Endodermal cell (in vitro differentiated cells): ENCODE data around the gene MRPL20. TPM values are rescaled to one million over a fixed set of nuclear protein-coding genes. Genes with fewer than 3 reads are reported as not detected.

Source experiments
- DNase-seq: peaks from one replicate; pipeline ENCODE4 v3.0.0-alpha.2; 2017
- H3K27ac ChIP-seq: 2 replicates; pipeline ENCODE4 v1.5.1; 2013; ENCODE audit warnings: mild to moderate bottlenecking, low read depth, low read length, moderate library complexity
- H3K27me3 ChIP-seq: 2 replicates; pipeline ENCODE4 v1.6.1; 2013; ENCODE audit warnings: mild to moderate bottlenecking, low read length, moderate library complexity; ENCODE audit not compliant: insufficient read depth, control insufficient read depth, poor library complexity, severe bottlenecking
- H3K36me3 ChIP-seq: 2 replicates; pipeline ENCODE4 v1.7.0; 2013; ENCODE audit warnings: mild to moderate bottlenecking, low read length, moderate library complexity; ENCODE audit not compliant: control insufficient read depth, insufficient read depth
- H3K4me1 ChIP-seq: one replicate; pipeline ENCODE4 v1.7.0; 2013; ENCODE audit warnings: low read length; ENCODE audit not compliant: control insufficient read depth, insufficient read depth
- H3K4me3 ChIP-seq: 2 replicates; pipeline ENCODE4 v1.5.1; 2013; ENCODE audit warnings: mild to moderate bottlenecking, low read length, moderate library complexity
- H3K9ac ChIP-seq: 2 replicates; pipeline ENCODE4 v1.6.1; 2013; ENCODE audit warnings: mild to moderate bottlenecking, low read length, moderate library complexity; ENCODE audit not compliant: poor library complexity, severe bottlenecking; ENCODE audit errors: extremely low read depth
- H3K9me3 ChIP-seq: 2 replicates; pipeline ENCODE4 v1.6.1; 2013; ENCODE audit warnings: mild to moderate bottlenecking, low read length, moderate library complexity; ENCODE audit not compliant: control insufficient read depth
- H3K27ac Mint-ChIP-seq: 2 replicates; pipeline ENCODE4 v1.8.0; 2020; ENCODE audit warnings: mixed read lengths
- H3K27me3 Mint-ChIP-seq: 2 replicates; pipeline ENCODE4 v1.8.0; 2021; ENCODE audit warnings: mild to moderate bottlenecking, mixed read lengths; ENCODE audit not compliant: insufficient read depth
- H3K36me3 Mint-ChIP-seq: 2 replicates; pipeline ENCODE4 v1.8.0; 2020; ENCODE audit warnings: low read depth, mixed read lengths
- H3K4me1 Mint-ChIP-seq: 2 replicates; pipeline ENCODE4 v1.8.0; 2020; ENCODE audit warnings: mixed read lengths
- H3K4me3 Mint-ChIP-seq: 2 replicates; pipeline ENCODE4 v1.8.0; 2020; ENCODE audit warnings: mild to moderate bottlenecking, moderate library complexity, mixed read lengths
- H3K9me3 Mint-ChIP-seq: 2 replicates; pipeline ENCODE4 v1.8.0; 2020; ENCODE audit warnings: mild to moderate bottlenecking, mixed read lengths
- WGBS, 2 experiments: methylation state at CpG; one replicate each; pipeline versions ENCODE4 v1.1.5 to v1.1.7; 2013; ENCODE audit warnings: missing lambda C conversion rate in 2 of 2, mixed read lengths in 1 of 2; ENCODE audit not compliant: insufficient coverage in 1 of 2, insufficient read length in 1 of 2; 5-methylcytosine and 5-hydroxymethylcytosine counted together
- total RNA-seq, 2 donors: library from RNA; stranded (reverse); fragmentation: NEBNext Ultra II Directional in 1 of 2; extraction: Animal tissue kit (Norgen Biotek cat#: 25700) in 1 of 2; gene quantifications; 2 replicates in 1 of 2; 3 replicates in 1 of 2; pipeline ENCODE4 v1.2.1, GENCODE V29; 2021
- TF ChIP-seq, protein P1 (sequence below): fragments of 200-600 bp; sonication (generic); conservative IDR thresholded peaks from 2 replicates; pipeline ENCODE4 v1.5.0; 2021; ENCODE audit warnings: antibody characterized with exemption, mild to moderate bottlenecking

Gene MRPL20
- total RNA-seq, 2 donors from 2014 or later, result 109 to 129 TPM

DNA sequence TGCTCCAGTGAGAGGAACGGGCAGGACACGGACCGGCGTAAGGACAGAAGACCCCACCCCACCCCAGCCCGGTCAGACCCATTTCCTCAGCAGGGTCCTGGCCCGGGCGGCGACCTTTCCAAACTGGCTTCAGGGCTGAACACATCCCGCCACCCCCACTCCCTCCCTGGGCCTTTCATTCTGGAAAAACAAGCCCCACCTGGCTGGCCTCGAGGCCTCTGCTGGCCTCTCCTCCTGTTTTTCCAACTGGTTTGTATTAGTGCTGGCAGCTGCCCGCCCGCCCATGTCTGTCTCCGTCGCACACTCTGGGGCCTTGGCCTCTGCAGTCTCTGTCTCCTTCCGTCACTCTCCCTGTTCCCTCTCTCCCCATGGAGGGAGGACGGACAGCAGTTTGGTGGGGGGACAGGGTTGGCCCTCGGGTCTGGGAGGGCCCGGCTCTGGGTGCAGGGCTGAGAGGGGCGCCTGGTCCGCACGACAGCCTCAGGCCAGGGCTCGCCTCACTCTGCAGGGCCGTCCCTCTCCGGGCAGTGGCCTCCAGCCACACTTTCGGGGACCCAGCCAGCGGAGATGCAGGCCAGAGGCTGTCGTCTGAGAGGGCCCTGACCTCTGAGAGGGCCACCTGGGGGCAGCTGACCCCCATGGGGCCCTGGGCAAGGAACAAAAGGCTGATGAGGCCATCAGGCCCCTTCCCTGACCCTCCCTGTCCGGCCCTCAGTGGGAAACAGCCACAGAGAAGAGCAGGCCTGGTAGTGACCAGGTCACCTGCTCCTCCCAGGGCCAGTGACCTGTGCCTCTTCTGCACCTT, 47.2 kb downstream of the MRPL20 start:
- peaks cover 9% of the 10 kb centered on the region for H3K27me3 Mint-ChIP-seq
- peaks cover 3% of the 10 kb centered on the region for H3K4me1 ChIP-seq
- TF ChIP-seq, protein P1, sequence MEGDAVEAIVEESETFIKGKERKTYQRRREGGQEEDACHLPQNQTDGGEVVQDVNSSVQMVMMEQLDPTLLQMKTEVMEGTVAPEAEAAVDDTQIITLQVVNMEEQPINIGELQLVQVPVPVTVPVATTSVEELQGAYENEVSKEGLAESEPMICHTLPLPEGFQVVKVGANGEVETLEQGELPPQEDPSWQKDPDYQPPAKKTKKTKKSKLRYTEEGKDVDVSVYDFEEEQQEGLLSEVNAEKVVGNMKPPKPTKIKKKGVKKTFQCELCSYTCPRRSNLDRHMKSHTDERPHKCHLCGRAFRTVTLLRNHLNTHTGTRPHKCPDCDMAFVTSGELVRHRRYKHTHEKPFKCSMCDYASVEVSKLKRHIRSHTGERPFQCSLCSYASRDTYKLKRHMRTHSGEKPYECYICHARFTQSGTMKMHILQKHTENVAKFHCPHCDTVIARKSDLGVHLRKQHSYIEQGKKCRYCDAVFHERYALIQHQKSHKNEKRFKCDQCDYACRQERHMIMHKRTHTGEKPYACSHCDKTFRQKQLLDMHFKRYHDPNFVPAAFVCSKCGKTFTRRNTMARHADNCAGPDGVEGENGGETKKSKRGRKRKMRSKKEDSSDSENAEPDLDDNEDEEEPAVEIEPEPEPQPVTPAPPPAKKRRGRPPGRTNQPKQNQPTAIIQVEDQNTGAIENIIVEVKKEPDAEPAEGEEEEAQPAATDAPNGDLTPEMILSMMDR, result no peak
- DNase-seq, result no peak
- WGBS, 2 experiments, result 64 to 81% methylated on average over 16 to 28 of the region's 28 CpGs
- no peaks in the 10 kb centered on the region for H3K36me3 Mint-ChIP-seq
- H3K9me3 Mint-ChIP-seq, result no peaks in the 10 kb centered on the region
- H3K4me3 Mint-ChIP-seq, result no peak overlapping the region
- no peaks in the 10 kb centered on the region for H3K36me3 ChIP-seq
- no peaks in the 10 kb centered on the region for H3K9me3 ChIP-seq
- H3K9ac ChIP-seq, result no peak overlapping the region
- no peak overlapping the region for H3K27ac Mint-ChIP-seq
- no peaks in the 10 kb centered on the region for H3K27me3 ChIP-seq
- H3K27ac ChIP-seq, result peak overlapping the region; percentile 94
- H3K4me1 Mint-ChIP-seq, result peaks cover 20% of the 10 kb centered on the region
- no peak overlapping the region for H3K4me3 ChIP-seq

DNA sequence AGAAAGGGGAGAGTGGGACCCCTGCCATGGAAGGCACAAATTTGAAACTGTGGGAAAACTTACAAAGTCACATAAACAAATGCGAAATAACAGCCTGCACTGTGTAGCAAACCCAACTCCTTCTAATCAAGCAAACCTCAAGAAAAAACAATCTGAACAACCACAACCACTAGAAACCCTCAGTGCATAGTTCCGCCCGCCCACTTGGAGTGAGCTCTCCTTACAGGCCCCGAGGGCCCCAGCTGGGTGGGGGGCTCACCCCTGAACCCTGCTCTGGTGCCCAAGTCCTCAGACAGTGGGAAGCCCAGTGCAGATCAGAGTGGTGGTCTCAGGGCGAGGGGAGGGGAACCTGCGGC, 47.8 kb downstream of the MRPL20 start:
- no peaks in the 10 kb centered on the region for H3K27me3 ChIP-seq
- no peak for DNase-seq
- H3K36me3 ChIP-seq, result no peaks in the 10 kb centered on the region
- 85 to 100% methylated on average over 2 to 6 of the region's 6 CpGs for WGBS, 2 experiments
- Mint-ChIP-seq H3K9me3 (no peaks in the 10 kb centered on the region), H3K27ac (no peak overlapping the region), H3K27me3 (peaks cover 10% of the 10 kb centered on the region), H3K36me3 (no peaks in the 10 kb centered on the region), H3K4me3 (no peak overlapping the region), H3K4me1 (peaks cover 20% of the 10 kb centered on the region)
- H3K4me3 ChIP-seq, result peak overlapping the region; percentile 81
- peak overlapping the region; percentile 94 for H3K27ac ChIP-seq
- H3K9ac ChIP-seq, result no peak overlapping the region
- H3K4me1 ChIP-seq, result peaks cover 3% of the 10 kb centered on the region
- TF ChIP-seq, protein P1, result no peak
- H3K9me3 ChIP-seq, result no peaks in the 10 kb centered on the region

DNA sequence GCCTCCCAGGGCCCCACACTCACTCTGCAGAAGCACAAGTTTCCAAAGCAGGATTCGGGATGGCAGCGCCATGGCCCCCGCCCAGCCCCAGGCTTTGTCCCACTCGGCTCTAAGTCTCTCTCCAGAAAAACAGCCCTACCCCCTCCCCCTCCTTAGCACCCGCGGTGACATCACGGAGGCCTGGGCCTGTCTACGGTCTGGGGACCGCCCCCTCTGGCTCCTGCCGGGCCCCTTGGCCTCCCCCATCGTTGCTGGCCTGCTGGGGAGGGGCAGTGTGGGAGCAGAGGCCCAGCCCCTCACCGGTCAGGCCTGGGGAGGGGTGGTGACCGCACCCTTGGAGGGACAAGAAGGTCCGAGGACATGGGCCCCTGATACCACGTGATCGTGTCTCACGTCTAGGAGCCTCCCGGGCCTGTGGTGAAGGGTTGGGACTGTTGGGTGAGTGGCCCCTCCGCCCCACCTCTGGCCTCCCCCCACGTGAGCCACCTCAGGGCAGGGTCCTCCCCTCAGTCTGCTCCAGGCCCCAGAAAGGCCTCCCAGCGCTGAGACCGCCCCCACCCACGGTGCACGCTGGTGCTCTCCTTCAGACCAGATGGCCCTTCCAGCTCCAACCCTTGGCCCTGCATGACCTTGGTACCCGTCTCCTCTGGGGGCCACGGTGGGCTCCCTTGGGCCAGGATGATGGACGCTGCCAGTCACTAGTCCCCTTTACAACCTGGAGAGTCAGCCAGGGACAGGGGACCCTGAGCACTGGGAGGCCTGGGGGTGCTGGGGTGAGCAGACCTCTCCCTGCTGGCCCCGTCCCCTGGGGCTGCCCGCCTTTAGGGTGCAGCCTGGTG, 48.4 kb downstream of the MRPL20 start, which contains the start of gene MXRA8:
Gene MXRA8 (minus strand): TSS at position 123 of the 839 bp plus-strand sequence. CDS start 51 bp downstream, at position 72.
- H3K36me3 Mint-ChIP-seq, result no peaks in the 10 kb centered on the region
- Histone ChIP-seq H3K9me3 (no peaks in the 10 kb centered on the region), H3K4me3 (peak within 1 kb of the TSS; percentile 81), H3K27ac (peak within 1 kb of the TSS; percentile 94), H3K27me3 (no peaks in the 10 kb centered on the region), H3K36me3 (no peaks in the 10 kb centered on the region), H3K9ac (peak within 1 kb of the TSS; percentile 91), H3K4me1 (peaks cover 3% of the 10 kb centered on the region)
- TF ChIP-seq, protein P1, result no peak
- H3K9me3 Mint-ChIP-seq, result no peaks in the 10 kb centered on the region
- H3K27me3 Mint-ChIP-seq, result peaks cover 14% of the 10 kb centered on the region
- 48 to 65% methylated on average over 4 to 29 of the region's 29 CpGs for WGBS, 2 experiments
- H3K4me1 Mint-ChIP-seq, result peaks cover 20% of the 10 kb centered on the region
- peak within 1 kb of the TSS; percentile 54 for H3K4me3 Mint-ChIP-seq
- peak; percentile 79 for DNase-seq
- H3K27ac Mint-ChIP-seq, result peak within 1 kb of the TSS; percentile 88
